Measurements from ENCODE around the gene PPP2R1A. TPM values are rescaled to one million over a fixed set of nuclear protein-coding genes. Genes with fewer than 3 reads are reported as not detected.

Gene PPP2R1A
- total RNA-seq, 1 experiment from 2014 or later: 266 TPM

DNA sequence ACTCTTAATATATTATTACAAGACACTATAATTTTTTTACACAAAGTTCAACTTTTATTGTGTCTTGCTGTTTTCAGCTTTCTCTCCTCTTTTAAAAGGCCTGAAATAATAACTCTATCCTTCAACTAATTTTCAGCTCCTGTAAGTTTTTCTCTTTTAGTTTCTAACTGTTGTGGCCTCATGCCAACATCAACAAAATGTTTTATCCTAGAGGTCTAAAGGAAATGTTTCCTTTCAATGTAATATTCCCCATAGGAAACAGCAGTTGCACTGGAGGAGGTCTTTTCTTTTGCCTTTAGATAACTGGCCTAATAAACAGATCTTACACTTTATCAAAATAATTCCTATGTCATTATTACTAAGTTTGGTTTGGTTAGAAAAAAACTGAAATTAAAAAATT lies 41.6 kb upstream of the PPP2R1A start:
- Histone ChIP-seq H3K36me3 (ENCODE audit: control insufficient read depth in 1 of 2, insufficient read depth in 2 of 2, low read length in 2 of 2) (no peaks in the 10 kb centered on the region), H3K4me2 (ENCODE audit: low read length) (no peak overlapping the region), H3K9ac (ENCODE audit: low read length) (no peak overlapping the region), H3K4me3 (replicated peaks in 1 of 2; ENCODE audit: low read depth in 1 of 2, low read length in 2 of 2) (no peak overlapping the region), H3K27ac (ENCODE audit: low read depth, low read length) (no peak overlapping the region), H3K27me3 (ENCODE audit: insufficient read depth, low read length) (no peaks in the 10 kb centered on the region), H2AFZ (ENCODE audit: low read depth, low read length, poor library complexity, severe bottlenecking) (no peak overlapping the region), H3K9me3 (ENCODE audit: control insufficient read depth in 1 of 2, insufficient read depth in 1 of 2, low read depth in 1 of 2, low read length in 2 of 2) (peaks cover under 1 to 14% of the 10 kb centered on the region in 2 experiments; a peak in 1 of 4 replicates), H3K79me2 (ENCODE audit: insufficient read depth, low read length) (no peaks in the 10 kb centered on the region), H3K4me1 (ENCODE audit: control insufficient read depth in 1 of 2, insufficient read depth in 2 of 2, low read length in 2 of 2) (no peaks in the 10 kb centered on the region), H4K20me1 (ENCODE audit: insufficient read depth) (no peaks in the 10 kb centered on the region), H3K9me2 (ENCODE audit: insufficient read depth) (no peaks in the 10 kb centered on the region)
- TF ChIP-seq EGR1 (IDR thresholded peaks at IDR 0.05; ENCODE audit: low read depth) (no peak), SP1 (IDR thresholded peaks at IDR 0.05; ENCODE audit: low read depth) (no peak), CEBPB (IDR thresholded peaks at IDR 0.05; ENCODE audit: low read depth) (no peak), TCF7L2 (IDR thresholded peaks at IDR 0.05; ENCODE audit: borderline replicate concordance, extremely low read depth, insufficient read depth, insufficient read length) (no peak), SIN3A (IDR thresholded peaks at IDR 0.05; ENCODE audit: low read depth) (no peak), CBX3 (IDR thresholded peaks at IDR 0.05; ENCODE audit: low read depth) (no peak), SRF (IDR thresholded peaks at IDR 0.05; ENCODE audit: low read depth) (no peak)
- TF ChIP-seq, protein P1, sequence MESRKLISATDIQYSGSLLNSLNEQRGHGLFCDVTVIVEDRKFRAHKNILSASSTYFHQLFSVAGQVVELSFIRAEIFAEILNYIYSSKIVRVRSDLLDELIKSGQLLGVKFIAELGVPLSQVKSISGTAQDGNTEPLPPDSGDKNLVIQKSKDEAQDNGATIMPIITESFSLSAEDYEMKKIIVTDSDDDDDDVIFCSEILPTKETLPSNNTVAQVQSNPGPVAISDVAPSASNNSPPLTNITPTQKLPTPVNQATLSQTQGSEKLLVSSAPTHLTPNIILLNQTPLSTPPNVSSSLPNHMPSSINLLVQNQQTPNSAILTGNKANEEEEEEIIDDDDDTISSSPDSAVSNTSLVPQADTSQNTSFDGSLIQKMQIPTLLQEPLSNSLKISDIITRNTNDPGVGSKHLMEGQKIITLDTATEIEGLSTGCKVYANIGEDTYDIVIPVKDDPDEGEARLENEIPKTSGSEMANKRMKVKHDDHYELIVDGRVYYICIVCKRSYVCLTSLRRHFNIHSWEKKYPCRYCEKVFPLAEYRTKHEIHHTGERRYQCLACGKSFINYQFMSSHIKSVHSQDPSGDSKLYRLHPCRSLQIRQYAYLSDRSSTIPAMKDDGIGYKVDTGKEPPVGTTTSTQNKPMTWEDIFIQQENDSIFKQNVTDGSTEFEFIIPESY (IDR thresholded peaks at IDR 0.05; ENCODE audit: extremely low read depth, insufficient replicate concordance, low read length): no peak
- TF ChIP-seq, protein P2, sequence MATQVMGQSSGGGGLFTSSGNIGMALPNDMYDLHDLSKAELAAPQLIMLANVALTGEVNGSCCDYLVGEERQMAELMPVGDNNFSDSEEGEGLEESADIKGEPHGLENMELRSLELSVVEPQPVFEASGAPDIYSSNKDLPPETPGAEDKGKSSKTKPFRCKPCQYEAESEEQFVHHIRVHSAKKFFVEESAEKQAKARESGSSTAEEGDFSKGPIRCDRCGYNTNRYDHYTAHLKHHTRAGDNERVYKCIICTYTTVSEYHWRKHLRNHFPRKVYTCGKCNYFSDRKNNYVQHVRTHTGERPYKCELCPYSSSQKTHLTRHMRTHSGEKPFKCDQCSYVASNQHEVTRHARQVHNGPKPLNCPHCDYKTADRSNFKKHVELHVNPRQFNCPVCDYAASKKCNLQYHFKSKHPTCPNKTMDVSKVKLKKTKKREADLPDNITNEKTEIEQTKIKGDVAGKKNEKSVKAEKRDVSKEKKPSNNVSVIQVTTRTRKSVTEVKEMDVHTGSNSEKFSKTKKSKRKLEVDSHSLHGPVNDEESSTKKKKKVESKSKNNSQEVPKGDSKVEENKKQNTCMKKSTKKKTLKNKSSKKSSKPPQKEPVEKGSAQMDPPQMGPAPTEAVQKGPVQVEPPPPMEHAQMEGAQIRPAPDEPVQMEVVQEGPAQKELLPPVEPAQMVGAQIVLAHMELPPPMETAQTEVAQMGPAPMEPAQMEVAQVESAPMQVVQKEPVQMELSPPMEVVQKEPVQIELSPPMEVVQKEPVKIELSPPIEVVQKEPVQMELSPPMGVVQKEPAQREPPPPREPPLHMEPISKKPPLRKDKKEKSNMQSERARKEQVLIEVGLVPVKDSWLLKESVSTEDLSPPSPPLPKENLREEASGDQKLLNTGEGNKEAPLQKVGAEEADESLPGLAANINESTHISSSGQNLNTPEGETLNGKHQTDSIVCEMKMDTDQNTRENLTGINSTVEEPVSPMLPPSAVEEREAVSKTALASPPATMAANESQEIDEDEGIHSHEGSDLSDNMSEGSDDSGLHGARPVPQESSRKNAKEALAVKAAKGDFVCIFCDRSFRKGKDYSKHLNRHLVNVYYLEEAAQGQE (IDR thresholded peaks at IDR 0.05; ENCODE audit: low read depth): no peak
- no TSS peak for BruUV-seq (replicated peaks)
- CTCF ChIA-PET: no interaction called here
- intact Hi-C loops (cut with micrococcal nuclease): no loop called here
- POLR2A ChIA-PET: no interaction called here
- ATAC-seq: no peak
- DNase-seq (ENCODE audit: low read depth, low spot score): no peak
- RAD21 ChIA-PET (ENCODE audit: low non-redundant PET in 1 of 2, low total read pairs in 2 of 2, uncharacterized antibody in 2 of 2, unreplicated experiment in 2 of 2): no interaction called here
